Adipocyte (in vitro differentiated cells): ENCODE data around the gene WEE2.

Source experiments
- DNase-seq: peaks from one replicate; pipeline ENCODE4 v3.0.0-alpha.2; 2015; ENCODE audit warnings: low read depth
- H3K27me3 ChIP-seq: replicated peaks from 2 replicates; pipeline ENCODE4 v1.7.0; 2013; ENCODE audit warnings: mild to moderate bottlenecking, low read length, moderate library complexity; ENCODE audit not compliant: control insufficient read depth, insufficient read depth
- H3K36me3 ChIP-seq: 2 replicates; pipeline ENCODE4 v1.7.0; 2013; ENCODE audit warnings: low read length, mild to moderate bottlenecking, moderate library complexity; ENCODE audit not compliant: control insufficient read depth, insufficient read depth, severe bottlenecking
- H3K4me1 ChIP-seq: 2 replicates; pipeline ENCODE4 v1.7.0; 2013; ENCODE audit warnings: mild to moderate bottlenecking, low read length, moderate library complexity; ENCODE audit not compliant: control insufficient read depth, insufficient read depth
- H3K4me3 ChIP-seq: 2 replicates; pipeline ENCODE4 v1.7.0; 2013; ENCODE audit warnings: mild to moderate bottlenecking, low read length, moderate library complexity
- H3K9ac ChIP-seq: 2 replicates; pipeline ENCODE4 v1.7.0; 2013; ENCODE audit warnings: mild to moderate bottlenecking, low read length, moderate library complexity
- H3K9me3 ChIP-seq: 2 replicates; pipeline ENCODE4 v1.7.0; 2013; ENCODE audit warnings: mild to moderate bottlenecking, low read length, moderate library complexity; ENCODE audit not compliant: control insufficient read depth

Gene WEE2

GRCh38 chr7:141693082-141693481 is 15.1 kb upstream of the WEE2 start:
- H3K9me3 ChIP-seq: no peaks in the 10 kb centered on the region
- no peaks in the 10 kb centered on the region for H3K36me3 ChIP-seq
- no peak for DNase-seq
- H3K9ac ChIP-seq: no peak overlapping the region
- H3K27me3 ChIP-seq: no peaks in the 10 kb centered on the region
- H3K4me3 ChIP-seq: no peak overlapping the region
- no peaks in the 10 kb centered on the region for H3K4me1 ChIP-seq

- Histone ChIP-seq H3K4me3 (no peak overlapping the region), H3K9me3 (no peaks in the 10 kb centered on the region), H3K4me1 (peaks cover 4% of the 10 kb centered on the region), H3K27me3 (no peaks in the 10 kb centered on the region), H3K9ac (no peak overlapping the region), H3K36me3 (no peaks in the 10 kb centered on the region)
- DNase-seq: no peak
These were observed 12.3 kb upstream of the WEE2 start for GRCh38 chr7:141695803-141696289.

- no peaks in the 10 kb centered on the region for H3K36me3 ChIP-seq
- H3K9me3 ChIP-seq: no peaks in the 10 kb centered on the region
- DNase-seq: no peak
- no peak overlapping the region for H3K4me3 ChIP-seq
- H3K9ac ChIP-seq: no peak overlapping the region
- H3K27me3 ChIP-seq: no peaks in the 10 kb centered on the region
- peaks cover 6% of the 10 kb centered on the region for H3K4me1 ChIP-seq
These were observed 11.8 kb upstream of the WEE2 start for GRCh38 chr7:141696348-141696747.

- no peaks in the 10 kb centered on the region for H3K27me3 ChIP-seq
- H3K9ac ChIP-seq: no peak overlapping the region
- peaks cover 8% of the 10 kb centered on the region for H3K4me1 ChIP-seq
- no peaks in the 10 kb centered on the region for H3K36me3 ChIP-seq
- no peaks in the 10 kb centered on the region for H3K9me3 ChIP-seq
- H3K4me3 ChIP-seq: no peak overlapping the region
- no peak for DNase-seq
These were observed 10.8 kb upstream of the WEE2 start for GRCh38 chr7:141697211-141697871.

- H3K36me3 ChIP-seq: no peaks in the 10 kb centered on the region
- H3K9me3 ChIP-seq: no peaks in the 10 kb centered on the region
- peaks cover 11% of the 10 kb centered on the region for H3K4me1 ChIP-seq
- DNase-seq: no peak
- H3K4me3 ChIP-seq: no peak overlapping the region
- no peak overlapping the region for H3K9ac ChIP-seq
- no peaks in the 10 kb centered on the region for H3K27me3 ChIP-seq
These were observed 9.7 kb upstream of the WEE2 start for GRCh38 chr7:141698247-141699015.

- H3K9me3 ChIP-seq: no peaks in the 10 kb centered on the region
- no peaks in the 10 kb centered on the region for H3K27me3 ChIP-seq
- H3K9ac ChIP-seq: no peak overlapping the region
- no peak for DNase-seq
- no peak overlapping the region for H3K4me3 ChIP-seq
- H3K36me3 ChIP-seq: no peaks in the 10 kb centered on the region
- peaks cover 11% of the 10 kb centered on the region for H3K4me1 ChIP-seq
These were observed 8.3 kb upstream of the WEE2 start for GRCh38 chr7:141699860-141700259.

- no peaks in the 10 kb centered on the region for H3K36me3 ChIP-seq
- H3K4me1 ChIP-seq: peaks cover 11% of the 10 kb centered on the region
- DNase-seq: peak; percentile 24
- no peaks in the 10 kb centered on the region for H3K9me3 ChIP-seq
- peak overlapping the region; percentile 39 for H3K9ac ChIP-seq
- H3K4me3 ChIP-seq: peak overlapping the region; percentile 73
- H3K27me3 ChIP-seq: no peaks in the 10 kb centered on the region
These were observed 7.8 kb upstream of the WEE2 start for GRCh38 chr7:141700296-141700847.

- H3K36me3 ChIP-seq: no peaks in the 10 kb centered on the region
- peak overlapping the region; percentile 39 for H3K9ac ChIP-seq
- peak; percentile 59 for DNase-seq
- H3K9me3 ChIP-seq: no peaks in the 10 kb centered on the region
- peaks cover 11% of the 10 kb centered on the region for H3K4me1 ChIP-seq
- peak overlapping the region; percentile 73 for H3K4me3 ChIP-seq
- H3K27me3 ChIP-seq: no peaks in the 10 kb centered on the region
These were observed 7.2 kb upstream of the WEE2 start for GRCh38 chr7:141700848-141701371.

- H3K36me3 ChIP-seq: no peaks in the 10 kb centered on the region
- DNase-seq: peak; percentile 66
- peaks cover 11% of the 10 kb centered on the region for H3K4me1 ChIP-seq
- peak overlapping the region; percentile 81 for H3K4me3 ChIP-seq
- H3K9ac ChIP-seq: peak overlapping the region; percentile 71
- H3K9me3 ChIP-seq: no peaks in the 10 kb centered on the region
- H3K27me3 ChIP-seq: no peaks in the 10 kb centered on the region
These were observed 6.6 kb upstream of the WEE2 start for GRCh38 chr7:141701489-141702046.

- Histone ChIP-seq H3K4me3 (peak within 1 kb of the TSS; percentile 90), H3K9me3 (no peaks in the 10 kb centered on the region), H3K9ac (peak within 1 kb of the TSS; percentile 77), H3K36me3 (no peaks in the 10 kb centered on the region), H3K4me1 (peaks cover 11% of the 10 kb centered on the region), H3K27me3 (no peaks in the 10 kb centered on the region)
- DNase-seq: peak; percentile 86
These were observed 6.0 kb upstream of the WEE2 start, which contains the start of gene DENND11 for GRCh38 chr7:141702047-141702567. TSS of gene DENND11 (minus strand) at chr7:141702166. CDS start at chr7:141702153, 13 bp downstream.

- no peak for DNase-seq
- Histone ChIP-seq H3K27me3 (no peaks in the 10 kb centered on the region), H3K9ac (no peak overlapping the region), H3K4me3 (peak overlapping the region; percentile 90), H3K9me3 (no peaks in the 10 kb centered on the region), H3K36me3 (no peaks in the 10 kb centered on the region), H3K4me1 (peaks cover 11% of the 10 kb centered on the region)
These were observed 5.3 kb upstream of the WEE2 start for GRCh38 chr7:141702892-141703291.
